ENCODE data around the gene SCAP.
"Not testable (repeated sequence)": the region's sequence is repeated elsewhere in the genome, so short reads cannot be mapped to it uniquely, and the experiment has no call there.

Gene SCAP

DNA sequence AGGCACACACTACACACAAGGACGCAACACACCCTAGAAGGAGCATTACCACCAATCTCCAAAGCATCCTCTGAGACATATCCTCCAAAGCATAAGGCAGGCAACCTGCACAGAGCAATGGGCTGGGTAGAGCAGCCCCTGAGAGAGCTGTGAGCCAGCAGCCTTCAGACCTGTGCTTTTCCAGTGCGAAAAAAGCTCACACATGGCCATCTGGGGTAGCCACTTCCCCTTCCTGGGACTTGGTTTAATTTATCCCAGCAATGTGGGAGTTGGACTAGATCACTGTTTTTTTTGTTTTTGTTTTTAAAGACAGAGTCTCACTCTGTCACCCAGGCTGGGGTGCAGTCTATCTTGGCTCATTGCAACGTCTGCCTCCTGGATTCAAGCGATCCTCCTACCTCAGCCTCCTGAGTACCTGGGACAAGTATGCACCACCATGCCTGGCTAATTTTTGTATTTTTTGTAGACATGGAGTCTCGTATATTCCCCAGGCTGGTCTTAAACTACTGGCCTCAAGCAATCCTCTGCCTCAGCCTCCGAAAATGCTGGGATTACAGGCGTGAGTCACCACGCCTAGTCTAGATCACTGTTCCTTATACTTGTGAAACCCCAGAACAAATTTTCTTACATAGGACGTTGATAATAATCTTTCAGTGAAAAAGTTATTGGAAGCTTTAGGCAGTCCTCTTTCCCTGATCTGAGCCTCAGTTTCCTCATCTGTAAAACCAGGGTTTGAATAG is 76.0 kb downstream of the SCAP start:
- no peak for DNase-seq

DNA sequence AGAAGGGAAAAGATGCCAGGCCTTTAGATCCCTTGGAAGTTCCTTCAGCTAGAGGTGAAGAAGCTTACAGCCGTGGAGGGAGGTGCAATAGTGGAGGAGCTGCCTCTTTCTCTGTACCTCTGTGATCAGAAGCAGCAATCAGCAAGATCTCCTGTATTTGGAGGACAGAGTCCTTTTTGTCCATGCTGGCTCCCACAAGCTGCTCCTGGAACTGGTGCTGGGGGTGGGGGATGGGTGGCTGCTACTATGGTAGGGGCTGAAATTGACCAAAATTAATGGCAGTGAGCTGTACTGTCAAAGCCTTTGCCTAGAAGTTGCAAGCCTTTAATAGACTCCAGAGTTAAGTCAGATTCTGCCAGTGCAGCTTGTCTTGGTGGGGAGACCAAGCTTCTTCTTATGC is 76.7 kb downstream of the SCAP start:
- DNase-seq, result peak in 2 of 56 donors; percentile 16 to 26

DNA sequence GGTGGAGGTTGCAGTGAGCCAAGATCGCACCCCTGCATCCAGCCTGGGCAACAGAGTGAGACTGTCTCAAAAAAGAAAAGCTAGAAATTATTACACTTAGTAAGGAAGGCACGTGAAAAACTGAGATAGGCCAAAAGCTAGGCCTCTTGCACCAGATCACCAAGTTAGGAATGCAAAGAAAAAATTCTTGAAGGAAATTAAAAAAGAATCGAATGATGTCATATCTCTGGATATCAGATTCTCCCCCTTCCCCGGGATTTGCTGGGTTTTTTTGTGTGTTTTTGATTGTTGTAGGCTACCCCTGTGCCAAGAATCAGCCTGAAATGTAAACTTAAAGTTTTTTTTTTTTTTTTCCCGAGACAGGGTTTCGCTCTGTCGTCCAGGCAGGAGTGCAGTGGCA is 77.5 kb downstream of the SCAP start:
- DNase-seq, result no peak

DNA sequence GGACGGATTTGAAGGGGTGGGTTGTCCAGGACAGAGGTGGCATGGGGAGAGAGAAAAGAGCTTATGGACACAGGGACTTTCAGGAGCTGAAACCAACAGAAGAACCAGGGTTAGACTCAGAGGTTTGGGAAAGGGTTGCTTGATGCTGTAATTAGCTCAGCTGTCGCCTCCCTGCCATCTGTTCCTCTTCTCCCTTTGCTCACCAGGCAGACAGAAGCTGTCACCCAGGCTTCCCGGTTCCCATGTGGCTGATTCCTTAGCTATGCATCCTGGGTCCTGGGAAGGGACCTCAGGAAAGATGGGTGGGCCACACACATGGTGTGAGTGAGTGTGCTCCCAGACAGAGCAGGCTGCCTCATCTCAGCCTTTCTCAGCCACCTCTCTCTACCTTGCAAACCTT is 80.9 kb downstream of the SCAP start:
- no peak for DNase-seq

DNA sequence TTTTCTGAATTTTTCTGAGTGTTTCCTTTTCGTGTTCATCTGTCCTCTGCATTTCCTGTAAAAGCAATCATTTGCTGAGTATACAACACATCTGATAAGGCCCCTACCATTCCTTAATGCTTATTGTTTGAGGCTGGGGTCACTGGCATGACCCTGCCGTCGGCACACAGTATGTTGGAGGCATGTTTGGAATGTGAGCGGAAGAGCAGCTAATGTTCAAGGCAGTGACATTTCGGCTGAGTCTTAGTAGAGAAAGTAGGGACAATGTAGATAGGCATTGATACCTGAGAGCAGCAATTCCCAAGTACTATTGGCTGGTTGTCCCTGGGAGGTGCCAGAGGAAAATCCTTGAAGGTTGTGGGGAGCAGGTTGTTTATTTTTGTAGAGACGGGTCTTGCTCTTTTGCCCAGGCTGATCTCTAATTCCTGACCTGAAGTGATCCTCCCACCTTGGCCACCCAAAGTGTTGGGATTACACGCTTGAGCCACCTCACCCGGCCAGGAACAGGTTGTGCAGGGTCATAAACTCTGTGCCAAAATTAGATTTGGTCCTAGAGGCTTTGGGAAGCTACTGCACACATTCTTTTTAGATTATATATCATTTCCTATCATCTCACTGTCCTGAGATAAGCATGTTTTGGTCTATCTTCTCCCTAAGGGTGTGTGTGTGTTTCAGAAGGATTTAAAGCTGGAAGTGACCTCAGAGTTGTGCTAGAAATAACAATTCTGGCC is 81.4 kb downstream of the SCAP start:
- no peak for DNase-seq

DNA sequence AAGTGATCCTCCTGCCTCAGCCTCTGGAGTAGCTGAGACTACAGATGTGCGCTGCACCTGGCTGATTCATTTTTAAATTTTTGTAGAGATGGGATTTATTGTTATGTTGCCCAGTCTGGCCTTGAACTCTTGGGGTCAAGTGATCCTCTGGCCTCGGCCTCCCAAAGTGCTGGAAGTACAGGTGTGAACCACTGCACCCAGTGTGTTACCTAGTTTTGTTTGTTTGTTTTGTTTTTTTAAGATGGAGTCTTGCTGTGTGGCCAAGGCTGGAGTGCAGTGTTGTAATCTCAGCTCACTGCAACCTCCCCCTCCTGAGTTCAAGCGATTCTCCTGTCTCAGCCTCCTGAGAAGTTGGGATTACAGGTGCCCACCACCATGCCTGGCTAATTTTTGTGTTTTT is 82.8 kb downstream of the SCAP start:
- DNase-seq, result no peak

DNA sequence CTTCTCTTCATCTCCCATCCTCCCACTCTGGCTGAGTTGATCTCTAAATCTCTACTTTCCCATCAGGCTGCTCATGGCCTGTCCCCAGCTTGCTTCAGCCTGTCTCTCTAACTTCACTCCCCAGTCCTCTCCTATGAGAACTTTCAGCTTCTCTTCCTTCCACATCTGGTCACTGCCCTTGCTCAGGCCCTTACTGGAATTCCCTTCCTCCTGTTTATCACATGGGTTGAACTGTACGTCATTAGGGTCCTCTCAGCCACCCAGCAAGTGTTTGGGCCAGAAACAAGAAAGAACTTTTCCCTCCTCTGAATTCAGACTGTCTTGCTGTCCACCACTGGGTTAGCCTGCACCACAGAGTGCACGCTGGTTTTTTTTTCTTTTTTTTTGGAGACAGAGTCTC is 89.9 kb downstream of the SCAP start:
- no peak for DNase-seq

DNA sequence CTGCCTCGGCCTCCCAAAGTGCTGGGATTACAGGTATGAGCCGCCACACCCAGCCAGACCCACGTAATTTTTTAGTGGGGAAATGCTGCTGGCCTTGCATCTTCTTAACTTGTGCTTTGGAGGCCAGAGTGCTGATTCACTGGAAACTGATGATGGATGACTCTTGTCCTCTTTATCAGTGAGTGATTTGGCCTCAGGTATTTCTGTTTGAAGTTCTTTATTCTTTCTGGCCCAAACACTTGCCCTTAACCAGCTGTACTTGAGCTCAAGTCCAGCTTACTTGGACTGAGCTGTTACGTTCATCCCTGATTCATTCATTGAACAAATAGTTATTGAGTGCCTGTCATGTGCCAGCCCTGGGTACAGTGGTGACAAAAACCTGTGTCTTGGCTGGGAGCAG is 90.7 kb downstream of the SCAP start:
- DNase-seq, result no peak

DNA sequence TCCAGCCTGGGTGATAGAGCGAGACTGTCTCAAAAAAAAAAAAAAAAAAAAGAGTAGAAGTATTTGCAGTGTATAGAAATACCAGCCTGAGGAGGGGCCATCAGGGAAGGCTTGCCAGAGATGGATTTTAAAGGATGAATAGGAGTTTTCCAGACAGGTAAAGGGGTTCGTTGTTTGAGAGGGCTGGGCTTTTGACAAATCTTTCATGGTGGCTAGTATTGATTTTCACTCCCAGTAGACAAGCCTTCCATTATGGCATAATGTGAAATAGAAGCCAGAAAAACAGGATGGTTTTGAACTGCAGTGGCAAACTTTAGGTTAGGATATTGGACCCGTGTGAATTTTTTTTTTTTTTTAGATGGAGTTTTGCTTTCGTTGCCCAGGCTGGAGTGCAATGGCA is 91.3 kb downstream of the SCAP start:
- no peak for DNase-seq

DNA sequence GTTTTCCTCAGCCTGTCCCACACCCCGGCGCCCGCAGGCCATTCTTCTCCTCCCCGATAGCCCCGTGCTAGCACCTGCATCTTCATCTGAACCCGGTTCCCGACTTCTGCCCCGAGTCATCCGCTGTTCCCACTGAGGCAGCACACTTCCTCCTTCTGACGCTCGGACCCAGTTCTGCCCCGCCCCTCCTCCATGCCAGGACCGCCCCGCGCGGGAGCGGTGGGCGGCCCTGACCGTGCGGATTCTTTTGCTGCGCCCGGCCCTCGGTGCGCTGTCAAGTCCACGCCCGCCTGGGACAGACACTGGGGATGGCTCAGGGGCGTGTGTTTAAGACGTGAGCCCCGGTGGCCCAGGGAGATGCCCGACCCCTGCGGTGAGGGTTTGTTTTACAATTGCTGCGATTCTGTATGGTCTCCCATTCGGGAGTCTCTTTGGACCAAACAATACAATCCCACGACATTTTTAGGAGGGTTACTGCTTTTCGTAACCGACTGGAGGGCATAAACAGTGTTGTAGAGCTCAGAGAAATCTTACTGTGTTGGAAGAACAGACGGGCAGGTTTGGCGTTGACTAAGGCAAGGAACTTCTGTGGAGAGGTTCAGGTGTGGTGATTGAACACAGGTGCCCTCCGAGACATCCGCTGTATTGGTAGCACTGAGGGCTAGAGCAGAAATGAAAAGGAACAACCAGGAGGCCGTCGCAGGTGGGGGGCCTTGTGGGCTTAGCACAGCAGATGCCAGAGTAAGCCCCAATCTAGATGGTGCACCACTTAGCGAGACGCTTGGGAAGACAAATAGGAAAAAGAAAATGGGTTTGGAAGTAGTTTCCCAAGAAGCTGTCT is 94.2 kb downstream of the SCAP start:
- peak in 48 of 56 donors; percentile 33 to 84 (median 71) for DNase-seq

DNA sequence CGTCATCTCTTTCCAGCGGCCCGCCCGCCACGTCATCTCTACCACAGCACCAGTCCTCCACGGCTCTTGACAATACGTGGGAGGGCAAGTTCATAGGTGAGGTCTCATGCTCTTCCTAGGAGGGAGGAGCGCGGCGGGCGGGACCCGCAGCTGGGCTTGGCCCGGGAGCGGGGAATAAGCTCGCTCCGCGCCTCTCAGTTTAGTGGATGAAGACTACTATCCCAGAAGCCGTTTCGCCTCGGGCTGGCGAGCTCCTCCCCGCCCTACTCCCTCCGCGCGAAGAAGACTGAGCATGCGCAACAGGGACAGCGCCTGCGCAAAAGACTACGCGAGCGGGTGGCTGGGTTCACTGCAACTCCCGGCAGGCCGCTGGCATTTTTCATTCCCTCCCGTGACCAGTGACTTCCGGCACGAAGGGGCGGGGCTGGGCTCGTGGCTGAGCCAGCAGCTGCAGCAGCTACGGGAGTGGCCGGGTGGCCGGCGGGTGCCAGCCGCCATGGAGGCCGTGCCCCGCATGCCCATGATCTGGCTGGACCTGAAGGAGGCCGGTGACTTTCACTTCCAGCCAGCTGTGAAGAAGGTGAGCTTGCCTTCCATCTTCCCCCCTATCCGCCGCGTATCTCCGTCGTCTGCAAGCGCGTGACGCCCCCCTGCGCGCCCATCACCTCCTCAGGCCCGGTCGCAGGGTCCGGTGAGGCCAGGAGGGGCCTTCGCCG is 95.0 kb downstream of the SCAP start, which contains the start of gene PTPN23:
Gene PTPN23, plus strand, starts transcription at position 421 of the 716 bp plus-strand sequence. Its CDS starts 76 bp downstream, at position 497.
- peak; percentile 76 to 100 (median 98) for DNase-seq

DNA sequence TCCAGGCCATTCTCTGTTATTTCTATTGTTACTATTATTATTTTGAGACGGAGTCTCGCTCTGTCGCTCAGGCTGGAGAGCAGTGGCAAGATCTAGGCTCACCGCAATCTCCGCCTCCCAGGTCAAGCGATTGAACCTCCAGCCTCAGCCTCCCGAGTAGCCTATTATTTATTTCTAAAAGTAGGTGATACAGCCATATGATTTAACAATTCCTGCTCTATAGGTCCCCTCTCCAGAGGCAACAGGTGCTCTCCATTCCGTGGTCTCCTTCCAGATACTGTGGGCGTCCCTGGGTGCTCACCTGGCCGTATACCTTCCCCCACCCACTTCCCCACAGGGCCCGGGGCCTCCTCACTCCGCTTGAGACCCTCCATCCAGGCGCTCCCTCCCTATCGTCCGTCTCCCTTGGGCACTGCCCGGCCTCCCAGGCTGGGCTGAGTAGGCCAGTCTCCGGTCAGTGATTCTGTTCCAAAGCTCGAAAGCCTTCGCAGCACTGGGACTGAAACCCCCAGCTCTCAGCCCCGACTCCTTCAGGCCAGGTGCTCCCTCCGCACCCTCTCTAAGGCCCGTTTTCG is 95.6 kb downstream of the SCAP start:
- DNase-seq, result peak in 2 of 56 donors; percentile 45 to 61

DNA sequence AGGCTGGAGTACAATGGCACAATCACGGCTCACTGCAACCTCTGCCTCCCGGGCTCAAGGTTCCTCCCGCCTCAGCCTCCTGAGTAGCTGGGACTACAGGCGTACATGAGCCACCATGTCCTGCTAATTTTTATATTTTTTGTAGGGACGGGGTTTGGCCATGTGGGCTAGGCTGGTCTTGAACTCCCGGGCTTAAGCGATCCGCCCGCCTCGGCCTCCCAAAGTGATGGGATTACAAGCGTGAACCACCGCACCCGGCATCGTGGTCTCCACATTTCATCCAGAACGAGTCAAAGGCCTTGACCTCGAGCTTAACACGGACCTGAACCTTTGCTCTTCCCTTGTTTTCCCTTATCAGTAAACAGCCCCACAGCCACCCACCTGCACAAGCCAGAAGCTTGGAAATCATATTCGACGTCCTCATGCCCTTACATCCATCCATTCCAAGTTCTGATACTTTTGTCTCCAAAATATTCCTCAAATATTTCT is 96.3 kb downstream of the SCAP start:
- DNase-seq, result no peak

DNA sequence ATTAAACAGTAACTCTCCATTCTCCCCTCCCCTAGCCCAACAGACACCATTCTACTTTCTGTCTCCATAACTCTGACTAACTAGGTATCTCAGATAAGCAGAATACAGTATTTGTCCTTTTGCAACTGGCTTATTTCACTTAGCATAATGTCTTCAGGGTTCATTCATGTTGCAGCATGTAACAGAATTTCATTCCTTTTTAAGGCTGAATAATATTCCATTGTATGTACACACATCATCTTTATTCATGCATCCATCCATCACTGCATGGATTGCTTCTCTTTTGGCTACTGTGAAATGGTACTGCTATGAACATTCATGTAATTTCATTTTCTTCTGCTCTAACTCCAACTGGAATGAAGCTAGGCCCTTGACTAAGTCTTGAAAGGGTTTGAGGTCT is 96.9 kb downstream of the SCAP start:
- DNase-seq, result no peak

DNA sequence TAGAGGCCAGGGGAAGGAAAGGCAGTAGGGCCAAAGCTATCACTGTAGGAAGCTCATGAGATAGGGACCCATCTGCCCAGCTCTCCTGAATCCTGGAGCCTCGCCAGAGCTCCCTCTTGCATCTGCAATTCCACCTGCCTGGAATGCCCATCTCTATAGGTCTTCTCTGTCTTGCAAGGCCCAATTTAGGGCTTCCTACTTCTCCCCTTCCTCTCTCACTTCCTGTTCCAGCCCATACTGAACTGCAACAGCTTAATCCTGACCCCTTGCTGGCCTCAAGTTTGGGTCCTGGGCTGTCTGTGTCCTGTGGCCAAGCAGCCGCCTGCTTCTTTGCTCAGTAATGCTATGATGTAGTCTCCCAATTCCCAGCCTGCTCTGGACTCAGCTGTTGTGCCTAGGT is 98.6 kb downstream of the SCAP start:
- DNase-seq, result no peak

DNA sequence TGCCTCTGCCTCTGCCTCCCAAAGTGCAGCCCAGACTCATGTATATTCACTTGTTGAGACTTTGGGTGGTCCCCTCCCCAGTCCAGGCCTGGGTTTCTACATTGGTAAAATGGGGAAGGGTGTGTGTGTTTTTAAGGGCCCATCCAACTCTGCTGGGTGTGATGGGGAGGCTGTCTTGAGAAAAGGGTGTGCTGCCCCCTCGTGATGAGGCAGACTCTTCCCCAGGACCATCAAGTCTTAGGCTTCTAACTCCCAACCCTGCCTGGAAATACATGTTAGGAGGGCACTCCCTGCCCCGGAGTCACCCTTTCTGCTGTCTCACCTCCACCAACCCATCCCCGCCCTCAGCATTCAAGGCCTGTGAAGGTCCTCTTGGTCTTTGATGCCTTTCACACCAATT is 99.3 kb downstream of the SCAP start:
- DNase-seq, result no peak

DNA sequence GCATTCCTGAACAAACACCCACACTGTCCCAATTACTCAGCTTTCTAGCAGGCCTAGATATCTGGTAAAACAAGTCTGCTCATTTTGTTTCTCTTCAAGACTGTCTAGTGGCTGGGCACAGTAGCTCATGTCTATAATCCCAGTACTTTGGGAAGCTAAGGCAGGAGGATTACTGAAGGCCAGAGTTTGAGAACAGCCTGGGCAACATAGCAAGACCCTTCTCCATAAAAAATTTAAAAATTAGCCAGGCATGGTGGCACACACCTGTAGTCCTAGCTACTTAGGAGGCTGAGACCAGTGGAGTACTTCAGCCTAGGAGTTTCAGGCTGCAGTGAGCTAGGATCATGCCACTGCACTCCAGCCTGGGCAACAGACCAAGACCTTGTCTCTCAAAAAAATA is 101.2 kb downstream of the SCAP start:
- DNase-seq, result no peak

DNA sequence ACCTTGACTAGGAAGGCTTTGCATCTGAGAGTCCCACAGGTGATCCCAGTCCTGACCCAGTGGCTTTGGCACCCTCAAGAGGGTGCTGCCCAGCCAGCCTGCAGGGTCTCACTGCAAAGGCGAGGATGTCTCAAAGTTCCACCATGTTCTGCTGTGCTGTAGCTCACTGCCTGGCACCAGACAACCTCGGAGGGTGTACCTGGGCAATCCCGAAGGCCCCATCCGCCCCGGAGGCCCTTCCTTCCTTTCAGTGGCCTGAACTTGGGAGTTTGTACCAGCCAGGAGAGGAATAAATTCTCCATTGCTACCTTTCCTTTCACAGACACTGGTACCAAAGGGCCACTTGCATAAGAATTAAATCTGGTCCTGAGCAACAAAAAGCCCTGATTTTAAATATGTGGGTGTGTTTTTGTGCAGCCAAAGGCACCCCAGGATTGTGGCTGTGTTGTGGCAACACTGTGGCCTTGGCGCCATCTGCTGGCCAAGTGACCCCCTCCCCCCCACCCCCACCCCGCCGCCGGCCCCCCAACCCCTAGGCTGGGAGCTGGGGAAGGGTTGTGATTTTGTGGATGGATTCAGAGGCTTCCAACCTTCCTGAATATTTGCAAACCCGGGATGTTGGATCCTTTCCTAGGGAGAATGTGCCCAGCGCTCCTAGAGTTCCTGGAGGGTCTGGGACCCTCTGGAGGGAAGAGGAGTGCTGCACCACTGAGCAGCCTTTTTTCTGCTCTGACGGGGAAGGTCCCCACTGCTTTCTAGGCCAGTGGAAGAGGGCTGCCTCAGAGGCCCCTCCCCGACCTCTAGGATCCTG is 104.6 kb downstream of the SCAP start:
- peak in 4 of 56 donors; percentile 3 to 21 (median 8) for DNase-seq

DNA sequence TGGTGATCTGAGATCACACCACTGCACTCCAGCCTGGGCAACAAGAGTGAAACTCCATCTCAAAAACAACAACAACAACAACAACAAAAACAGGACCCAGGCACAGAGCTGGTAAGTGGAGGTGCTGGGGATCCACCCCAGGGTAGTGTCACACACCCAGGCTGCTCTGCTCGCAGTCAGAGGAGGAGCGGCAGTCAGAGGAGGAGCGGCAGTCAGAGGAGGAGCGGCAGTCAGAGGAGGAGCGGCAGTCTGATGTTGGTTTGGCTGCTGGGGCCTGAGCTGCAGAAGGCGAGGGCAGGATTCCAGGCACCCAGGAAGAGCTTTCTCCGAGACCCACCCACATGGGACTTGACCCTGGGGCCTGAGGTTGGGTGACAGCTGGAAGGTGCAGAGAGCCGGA is 105.7 kb downstream of the SCAP start:
- DNase-seq, result not testable (repeated sequence)

DNA sequence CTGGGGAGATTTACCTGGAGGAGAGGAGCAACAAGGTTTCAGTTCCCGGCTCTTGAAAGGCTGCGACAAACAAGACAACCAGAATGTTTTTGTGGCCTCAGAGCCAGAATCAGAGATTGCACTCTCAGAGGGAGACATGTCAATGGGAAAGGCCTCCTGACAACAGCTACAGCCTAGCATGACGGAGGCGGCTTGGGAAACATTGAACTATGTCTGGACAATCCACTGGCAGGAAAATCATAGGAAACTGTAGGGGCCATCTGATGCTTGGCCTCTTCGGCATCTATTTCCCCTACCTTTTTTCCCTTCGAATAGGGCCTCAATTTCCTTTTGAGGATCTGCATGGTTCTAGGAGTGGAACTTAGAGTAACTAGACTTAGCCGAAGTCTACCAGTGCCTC is 108.1 kb downstream of the SCAP start:
- DNase-seq, result no peak
